Measurements from ENCODE around the gene COPS2. TPM values are rescaled to one million over a fixed set of nuclear protein-coding genes. Genes with fewer than 3 reads are reported as not detected.
A peak's percentile ranks its signal among the peaks of the same experiment; 100 is the strongest.

The COPS2 gene
- total RNA-seq, 1 donor: 85.9 TPM

DNA sequence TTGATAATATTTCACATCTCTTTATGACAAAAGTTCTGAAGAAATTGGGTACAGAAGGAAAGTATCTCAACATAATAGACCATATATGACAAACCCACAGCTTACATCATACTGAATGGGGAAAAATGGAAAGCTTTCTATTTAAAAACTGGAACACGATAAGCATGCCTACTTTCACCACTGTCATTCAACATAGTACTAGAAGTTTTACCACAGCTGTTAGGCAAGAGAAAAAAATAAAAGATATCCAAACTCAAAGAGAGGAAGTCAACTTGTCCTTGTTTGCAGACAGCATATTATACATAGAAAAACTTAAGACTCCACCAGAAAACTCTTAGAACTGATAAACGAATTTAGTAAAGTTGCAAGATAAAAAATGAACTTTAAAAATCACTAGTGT lies 40.3 kb downstream of the COPS2 start:
- no peak for DNase-seq (ENCODE audit: low read depth)
- TF ChIP-seq, protein P1, sequence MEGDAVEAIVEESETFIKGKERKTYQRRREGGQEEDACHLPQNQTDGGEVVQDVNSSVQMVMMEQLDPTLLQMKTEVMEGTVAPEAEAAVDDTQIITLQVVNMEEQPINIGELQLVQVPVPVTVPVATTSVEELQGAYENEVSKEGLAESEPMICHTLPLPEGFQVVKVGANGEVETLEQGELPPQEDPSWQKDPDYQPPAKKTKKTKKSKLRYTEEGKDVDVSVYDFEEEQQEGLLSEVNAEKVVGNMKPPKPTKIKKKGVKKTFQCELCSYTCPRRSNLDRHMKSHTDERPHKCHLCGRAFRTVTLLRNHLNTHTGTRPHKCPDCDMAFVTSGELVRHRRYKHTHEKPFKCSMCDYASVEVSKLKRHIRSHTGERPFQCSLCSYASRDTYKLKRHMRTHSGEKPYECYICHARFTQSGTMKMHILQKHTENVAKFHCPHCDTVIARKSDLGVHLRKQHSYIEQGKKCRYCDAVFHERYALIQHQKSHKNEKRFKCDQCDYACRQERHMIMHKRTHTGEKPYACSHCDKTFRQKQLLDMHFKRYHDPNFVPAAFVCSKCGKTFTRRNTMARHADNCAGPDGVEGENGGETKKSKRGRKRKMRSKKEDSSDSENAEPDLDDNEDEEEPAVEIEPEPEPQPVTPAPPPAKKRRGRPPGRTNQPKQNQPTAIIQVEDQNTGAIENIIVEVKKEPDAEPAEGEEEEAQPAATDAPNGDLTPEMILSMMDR (IDR thresholded peaks at IDR 0.05; ENCODE audit: insufficient read depth, low read depth, low read length): no peak
- no peak overlapping the region for H3K4me3 ChIP-seq (ENCODE audit: low read depth, low read length)

DNA sequence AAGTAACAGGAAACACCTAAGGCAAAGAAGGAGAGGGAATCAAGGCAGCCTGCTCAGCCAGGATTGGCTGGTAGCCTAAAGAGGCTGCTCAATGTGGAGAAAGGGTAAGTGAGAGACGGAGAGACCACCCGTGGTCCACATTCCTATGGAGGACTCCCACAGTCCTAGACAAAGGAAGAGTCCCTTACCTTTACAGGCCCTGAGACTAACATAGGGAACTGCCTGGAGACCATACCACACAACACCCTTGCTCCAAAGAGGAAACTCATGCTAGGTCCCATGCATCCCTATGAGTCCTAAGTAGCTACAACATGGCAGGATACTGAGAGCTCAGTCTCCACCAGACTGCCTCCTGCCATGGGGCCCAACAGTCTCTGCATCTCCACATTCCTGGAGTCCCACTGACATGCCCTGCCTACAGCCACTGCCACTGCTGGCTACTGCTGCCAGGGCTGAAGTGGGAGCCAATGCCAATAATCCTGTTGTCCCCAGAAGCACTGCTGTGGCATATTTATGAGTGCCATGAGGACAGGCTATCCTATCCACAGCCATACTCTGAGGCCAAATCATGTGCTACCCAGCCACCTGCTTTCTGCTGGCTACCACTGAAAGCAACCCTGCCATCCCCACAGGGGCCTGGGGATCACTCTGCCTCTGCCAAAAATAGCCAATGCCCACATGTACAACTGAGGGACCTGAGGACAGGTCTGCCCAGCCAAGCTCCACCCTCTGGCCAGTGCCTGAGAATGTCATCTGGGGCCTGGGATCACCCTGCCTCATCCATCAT lies 45.0 kb downstream of the COPS2 start:
- H3K4me3 ChIP-seq (ENCODE audit: low read depth, low read length): no peak overlapping the region
- DNase-seq (ENCODE audit: low read depth): no peak
- TF ChIP-seq, protein P1 (IDR thresholded peaks at IDR 0.05; ENCODE audit: insufficient read depth, low read depth, low read length): no peak

DNA sequence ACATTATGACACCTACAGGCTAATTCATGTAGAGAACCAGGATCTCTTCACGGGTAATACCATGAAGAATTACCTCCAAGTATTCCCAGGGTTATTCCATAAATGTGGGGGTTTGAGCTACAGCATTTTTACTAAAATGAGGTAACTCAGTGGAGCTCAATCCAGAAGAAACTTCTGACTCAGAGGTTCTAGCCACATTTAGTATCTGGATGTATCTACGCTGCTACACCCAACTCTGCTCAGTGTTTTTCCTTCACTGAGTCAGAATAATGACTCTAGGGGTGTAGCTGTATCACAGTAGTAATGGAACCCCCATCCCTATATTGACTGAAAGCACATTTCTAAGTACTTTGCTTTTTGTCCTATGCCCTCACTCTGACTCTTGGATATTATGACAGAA lies 52.4 kb downstream of the COPS2 start:
- TF ChIP-seq, protein P1 (IDR thresholded peaks at IDR 0.05; ENCODE audit: insufficient read depth, low read depth, low read length): no peak
- no peak overlapping the region for H3K4me3 ChIP-seq (ENCODE audit: low read depth, low read length)
- peak; percentile 17 for DNase-seq (ENCODE audit: low read depth)

DNA sequence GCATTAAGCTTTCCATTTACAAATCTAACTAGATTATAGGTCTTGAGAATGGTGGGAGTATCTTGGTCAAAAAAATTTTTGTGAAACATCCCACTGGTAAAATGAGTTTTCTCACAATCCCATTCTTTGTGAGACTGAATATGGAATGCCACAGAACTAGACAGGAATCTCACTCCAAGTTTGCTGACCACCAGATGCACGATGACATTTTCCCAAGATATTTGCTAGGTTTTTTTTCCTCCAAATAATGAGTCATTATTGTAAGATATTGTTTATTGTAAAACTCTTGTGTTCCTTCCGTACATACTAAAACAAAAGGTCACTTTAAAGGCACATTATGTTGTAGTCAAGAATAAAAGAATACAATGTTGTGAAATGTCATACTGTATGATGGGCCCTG lies 53.9 kb downstream of the COPS2 start:
- TF ChIP-seq, protein P1 (IDR thresholded peaks at IDR 0.05; ENCODE audit: insufficient read depth, low read depth, low read length): no peak
- H3K4me3 ChIP-seq (ENCODE audit: low read depth, low read length): no peak overlapping the region
- DNase-seq (ENCODE audit: low read depth): peak; percentile 61

DNA sequence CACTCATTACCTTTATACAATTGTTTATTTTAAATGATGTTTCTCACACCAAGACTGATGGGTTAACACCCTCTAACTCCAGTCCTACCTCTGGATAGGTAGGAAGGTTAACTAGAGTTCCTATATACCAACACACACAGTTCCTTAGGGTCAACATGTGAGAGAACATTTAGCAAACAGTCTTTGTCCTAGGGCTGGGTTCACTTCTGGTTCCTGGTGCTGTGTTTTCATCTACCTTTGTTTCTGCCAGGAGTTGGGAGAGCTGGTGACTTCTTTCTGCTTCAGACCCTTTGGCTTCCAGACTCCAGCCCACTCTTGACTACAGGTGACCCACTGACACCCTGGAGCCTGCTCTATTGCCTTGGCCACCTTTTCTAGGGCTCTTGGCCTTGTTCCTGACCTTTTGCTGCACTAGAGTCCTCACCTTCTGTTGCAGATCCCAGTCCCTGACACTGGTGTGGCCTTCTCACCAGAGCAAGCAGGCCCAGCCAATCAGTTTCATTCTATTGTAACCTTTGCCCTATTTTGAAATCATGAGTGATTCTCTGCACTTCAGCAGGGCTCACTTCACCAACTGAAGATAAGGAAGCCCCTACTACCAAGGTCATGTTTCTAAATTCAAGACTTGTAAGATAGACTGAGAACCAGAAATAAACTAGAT lies 59.2 kb downstream of the COPS2 start:
- TF ChIP-seq, protein P1 (IDR thresholded peaks at IDR 0.05; ENCODE audit: insufficient read depth, low read depth, low read length): no peak
- DNase-seq (ENCODE audit: low read depth): no peak

DNA sequence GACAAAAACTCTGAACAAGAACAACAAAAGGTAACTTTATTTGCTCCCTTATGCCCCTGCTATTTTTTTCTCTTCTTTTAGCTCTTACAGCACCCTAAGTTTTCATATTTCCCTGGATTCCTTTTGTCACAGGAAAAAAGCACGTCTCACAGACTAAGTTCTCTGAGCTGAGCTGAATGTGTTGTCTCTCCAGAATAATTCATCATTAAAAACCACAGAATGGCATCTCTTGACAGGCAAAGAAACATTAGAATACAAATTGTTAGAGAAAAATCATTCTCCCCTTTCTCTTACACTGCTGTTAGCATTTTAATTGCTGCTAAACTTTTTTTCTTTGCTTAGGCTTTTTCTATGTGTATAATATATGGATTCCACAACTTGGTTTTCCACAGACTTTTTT lies 60.5 kb downstream of the COPS2 start:
- H3K4me3 ChIP-seq (ENCODE audit: low read depth, low read length): no peak overlapping the region
- TF ChIP-seq, protein P1 (IDR thresholded peaks at IDR 0.05; ENCODE audit: insufficient read depth, low read depth, low read length): no peak
- DNase-seq (ENCODE audit: low read depth): no peak

More for the DNA sequence above, 59.2 kb downstream of the COPS2 start:
- H3K4me3 ChIP-seq (ENCODE audit: low read depth, low read length): no peak overlapping the region

Data from fibroblast of villous mesenchyme (primary cell).